Activated CD8-positive, alpha-beta memory T cell treated with anti-CD3 and anti-CD28 coated beads, Interleukin-2, amount 50 U/mL, for 4 hours (primary cell): Measurements from ENCODE around the gene PKN1.
"Not testable (repeated sequence)": the region's sequence is repeated elsewhere in the genome, so short reads cannot be mapped to it uniquely, and the experiment has no call there.

ENCODE experiments used
- DNase-seq: peaks from one replicate; pipeline ENCODE4 v3.0.0-alpha.2; 2020

PKN1 gene

DNA sequence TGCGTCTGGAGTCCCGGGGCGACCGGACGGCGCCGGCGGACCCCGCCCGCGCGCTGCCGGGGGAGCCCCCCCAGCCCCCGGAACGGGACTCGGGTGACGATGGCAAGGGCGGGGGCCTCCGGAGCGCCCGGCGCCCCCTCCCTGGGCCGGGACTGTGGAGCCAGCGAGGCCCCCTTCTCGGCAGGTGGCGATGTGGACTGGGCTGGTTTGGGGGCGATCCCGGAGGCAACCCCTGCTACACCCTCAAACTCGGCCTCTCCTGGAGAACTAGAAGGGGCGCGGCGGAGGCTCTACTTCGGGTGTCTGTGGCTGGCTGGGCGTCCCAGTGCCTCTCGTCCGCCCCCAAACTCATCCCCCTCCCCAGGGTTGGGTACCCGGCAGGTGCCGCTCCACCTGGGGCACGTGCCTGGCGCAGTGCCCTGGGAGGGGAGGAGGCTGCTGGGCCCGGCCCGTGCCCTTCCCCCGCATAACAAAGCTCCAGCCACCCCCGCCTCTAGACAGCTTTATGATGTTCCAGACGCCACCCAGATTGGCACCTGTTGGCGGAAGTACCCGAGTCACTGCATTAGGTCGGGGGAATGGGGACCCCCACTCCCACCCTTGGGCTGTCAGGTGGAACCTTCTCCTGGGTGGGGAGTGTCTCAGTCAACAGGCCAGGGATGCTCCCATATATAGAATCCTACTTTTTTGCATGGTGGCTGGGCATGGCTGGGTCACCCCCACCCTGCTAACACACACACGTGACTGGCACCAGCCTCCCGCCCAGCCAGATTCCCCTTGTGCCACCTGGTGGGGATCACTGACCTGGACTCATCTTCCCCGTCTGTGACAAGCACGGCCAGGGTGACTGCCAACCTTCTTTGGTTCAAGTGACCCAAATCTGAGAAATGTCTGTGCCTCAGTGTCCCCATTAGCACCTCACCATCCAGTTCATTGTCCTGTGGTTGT is 722 bp downstream of the PKN1 start:
- peak; percentile 69 for DNase-seq

DNA sequence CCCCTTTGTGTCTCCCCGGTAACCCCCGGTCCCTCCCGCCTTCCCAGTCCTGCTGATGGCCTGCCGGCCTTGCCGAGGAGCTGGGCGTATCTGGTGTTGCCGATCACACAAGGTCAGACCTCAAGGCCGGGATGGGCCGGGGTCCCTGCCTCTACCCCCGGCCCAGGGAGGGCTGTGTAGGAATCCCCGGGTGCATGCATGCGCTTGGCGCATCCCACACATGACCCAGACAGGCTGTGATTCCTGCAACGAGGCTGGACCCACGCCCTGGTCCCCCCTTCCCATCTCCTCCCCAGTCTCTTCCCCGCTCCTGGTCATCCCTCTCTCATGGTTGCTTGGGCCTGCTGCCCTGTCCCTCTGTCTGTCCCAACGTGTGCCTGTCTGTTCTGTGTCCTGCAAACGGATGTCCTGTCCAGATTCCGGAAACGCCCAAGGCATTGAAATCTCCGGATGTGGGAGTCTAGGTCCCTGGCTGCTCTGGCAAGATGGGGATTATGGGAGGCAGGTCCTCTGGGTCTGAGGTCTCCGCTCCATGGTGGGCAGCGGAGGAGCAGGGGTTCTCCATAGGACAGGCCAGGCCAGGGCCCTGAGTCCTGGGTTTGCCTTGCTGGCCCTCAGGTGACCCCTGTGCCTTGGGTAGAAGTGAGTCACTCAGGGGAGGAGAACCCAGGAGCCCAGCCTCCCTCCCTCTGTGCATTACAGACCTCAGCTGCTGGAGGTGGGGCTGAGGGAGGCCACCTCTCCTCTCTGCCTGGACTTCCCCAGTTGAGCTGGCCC is 1.6 kb downstream of the PKN1 start:
- peak; percentile 57 for DNase-seq

GRCh38 chr19:14435320-14436050 is 2.4 kb downstream of the PKN1 start:
- DNase-seq, result no peak

GRCh38 chr19:14437578-14438140 is 4.6 kb downstream of the PKN1 start:
- no peak for DNase-seq

GRCh38 chr19:14439014-14439413 is 5.9 kb downstream of the PKN1 start:
- DNase-seq, result no peak

- peak; percentile 70 for DNase-seq
Observed at GRCh38 chr19:14440049-14440448, 6.9 kb downstream of the PKN1 start.

GRCh38 chr19:14441041-14441938 is 8.2 kb downstream of the PKN1 start:
- no peak for DNase-seq

DNA sequence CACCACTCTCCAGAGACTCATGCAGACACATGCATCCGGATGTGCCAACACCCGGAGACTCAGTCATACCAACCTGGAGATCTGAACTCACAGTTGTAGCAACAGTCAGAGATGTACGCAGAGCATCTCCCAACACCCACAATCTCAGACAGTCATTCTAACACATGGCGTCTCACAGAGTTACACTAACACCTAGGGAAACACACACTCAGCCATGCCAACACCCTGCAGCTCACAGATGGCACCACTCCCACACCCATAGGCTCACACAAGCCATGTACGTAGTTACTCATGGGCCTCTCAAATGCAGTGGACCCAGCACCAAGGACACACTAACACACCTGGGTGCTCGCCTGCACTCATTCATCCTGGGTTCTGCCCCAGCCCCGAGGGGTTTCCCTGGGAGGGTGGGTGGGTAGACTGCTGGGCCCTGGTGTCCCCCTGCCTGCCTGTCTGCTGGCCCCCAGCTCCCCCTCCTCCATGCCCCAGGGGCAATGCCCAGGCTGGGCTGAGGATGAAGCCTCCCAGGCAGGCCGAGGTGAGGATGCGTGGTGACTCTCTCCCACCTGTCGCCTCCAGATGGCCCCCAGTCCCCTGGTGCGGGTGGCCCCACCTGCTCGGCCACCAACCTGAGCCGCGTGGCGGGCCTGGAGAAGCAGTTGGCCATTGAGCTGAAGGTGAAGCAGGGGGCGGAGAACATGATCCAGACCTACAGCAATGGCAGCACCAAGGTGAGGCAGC is 10.0 kb downstream of the PKN1 start:
- no peak for DNase-seq

DNA sequence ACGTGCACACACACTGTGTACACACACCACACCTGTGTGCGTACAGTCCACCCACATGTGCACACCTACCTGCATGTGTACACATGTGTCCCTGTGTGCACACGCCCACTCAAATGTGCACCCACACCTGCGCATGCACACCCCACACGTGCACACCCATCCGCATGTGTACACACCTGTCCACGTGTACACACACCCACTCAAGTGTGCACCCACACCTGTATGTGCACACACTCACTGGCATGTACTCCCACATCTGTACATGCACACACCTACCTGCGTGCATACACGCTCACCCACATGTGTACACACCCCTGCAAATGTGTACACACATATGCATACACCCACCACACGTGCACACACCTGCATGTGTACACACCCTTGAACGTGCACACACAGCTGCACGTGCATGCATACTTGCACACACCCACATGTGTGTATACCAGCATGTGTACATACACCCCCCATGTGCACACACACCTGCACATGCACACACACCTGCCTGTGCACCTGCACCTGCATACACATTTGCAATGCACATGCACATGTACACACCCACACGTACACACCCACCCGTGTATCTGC is 10.6 kb downstream of the PKN1 start:
- no peak for DNase-seq

- no peak for DNase-seq
Observed at GRCh38 chr19:14446336-14447036, 13.4 kb downstream of the PKN1 start.

- no peak for DNase-seq
Observed at GRCh38 chr19:14449321-14449720, 16.2 kb downstream of the PKN1 start.

DNA sequence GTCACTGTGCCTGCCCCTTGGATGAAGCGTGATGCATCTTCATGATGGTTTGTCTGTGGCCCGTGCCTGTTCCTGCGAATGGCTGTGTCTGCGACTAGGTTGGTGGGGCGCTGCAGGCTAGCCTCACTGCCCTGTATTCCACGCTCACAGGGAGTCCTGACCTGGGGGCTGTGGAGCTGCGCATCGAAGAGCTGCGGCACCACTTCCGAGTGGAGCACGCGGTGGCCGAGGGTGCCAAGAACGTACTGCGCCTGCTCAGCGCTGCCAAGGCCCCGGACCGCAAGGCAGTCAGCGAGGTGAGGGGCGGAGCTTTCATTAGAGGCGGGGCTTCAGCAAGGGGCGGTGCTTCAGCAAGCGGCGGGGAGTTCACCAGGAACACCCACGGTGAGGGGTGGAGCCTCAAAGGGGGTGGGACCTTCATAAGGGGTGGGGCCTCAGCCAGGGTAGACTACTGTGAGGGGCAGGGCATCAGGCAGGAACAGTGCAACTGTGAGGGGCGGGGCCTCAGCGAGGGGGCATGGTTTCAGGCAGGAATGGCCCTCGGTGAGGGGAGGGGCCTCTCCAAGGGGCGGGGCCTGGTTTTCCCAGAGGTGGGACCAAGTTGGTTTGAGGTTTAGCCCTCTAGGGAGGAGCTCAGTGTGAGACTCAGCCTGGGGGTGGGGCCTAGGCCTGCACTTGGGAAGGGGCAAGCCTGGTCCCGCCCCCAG is 17.2 kb downstream of the PKN1 start:
- DNase-seq, result no peak

GRCh38 chr19:14450876-14451275 is 17.8 kb downstream of the PKN1 start:
- no peak for DNase-seq

- not testable (repeated sequence) for DNase-seq
Observed at GRCh38 chr19:14452303-14452702, 19.2 kb downstream of the PKN1 start.

GRCh38 chr19:14459703-14460102 is 26.6 kb downstream of the PKN1 start:
- no peak for DNase-seq

DNA sequence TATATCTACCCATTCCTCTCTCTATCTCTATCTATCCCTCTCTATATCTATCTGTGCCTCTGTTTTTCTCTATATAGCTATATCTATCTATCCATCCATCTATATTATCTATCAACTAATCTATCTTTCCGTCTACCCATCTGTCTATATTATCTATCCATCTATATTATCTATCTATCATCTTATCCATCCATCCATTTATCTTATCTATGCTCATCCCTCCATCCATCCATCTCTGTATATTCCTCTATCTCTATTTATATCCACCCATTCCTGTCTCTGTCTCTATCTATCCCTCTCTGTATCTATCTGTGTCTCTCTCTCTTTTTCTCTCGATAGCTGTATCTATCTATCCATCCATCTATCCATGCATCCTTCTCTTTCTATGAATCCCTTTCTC is 27.8 kb downstream of the PKN1 start:
- DNase-seq, result no peak

DNA sequence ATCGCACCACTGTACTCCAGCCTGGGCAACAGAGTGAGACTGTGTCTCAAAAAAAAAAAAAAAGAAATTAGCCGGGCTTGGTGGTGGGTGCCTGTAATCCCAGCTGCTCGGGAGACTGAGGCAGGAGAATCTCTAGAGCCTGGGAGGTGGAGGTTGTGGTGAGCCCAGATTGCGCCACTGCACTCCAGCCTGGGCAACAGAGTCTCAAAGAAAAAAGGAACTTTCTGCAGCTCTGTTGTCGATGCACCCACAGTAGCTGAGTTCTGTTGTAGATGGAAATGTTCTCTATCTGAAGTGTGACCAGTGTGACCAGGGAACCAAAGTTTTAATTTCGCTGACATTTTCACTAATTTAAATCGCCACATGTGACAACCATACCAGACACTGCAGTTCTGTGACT is 29.3 kb downstream of the PKN1 start:
- DNase-seq, result not testable (repeated sequence)

GRCh38 chr19:14463747-14464146 is 30.6 kb downstream of the PKN1 start:
- DNase-seq, result no peak

DNA sequence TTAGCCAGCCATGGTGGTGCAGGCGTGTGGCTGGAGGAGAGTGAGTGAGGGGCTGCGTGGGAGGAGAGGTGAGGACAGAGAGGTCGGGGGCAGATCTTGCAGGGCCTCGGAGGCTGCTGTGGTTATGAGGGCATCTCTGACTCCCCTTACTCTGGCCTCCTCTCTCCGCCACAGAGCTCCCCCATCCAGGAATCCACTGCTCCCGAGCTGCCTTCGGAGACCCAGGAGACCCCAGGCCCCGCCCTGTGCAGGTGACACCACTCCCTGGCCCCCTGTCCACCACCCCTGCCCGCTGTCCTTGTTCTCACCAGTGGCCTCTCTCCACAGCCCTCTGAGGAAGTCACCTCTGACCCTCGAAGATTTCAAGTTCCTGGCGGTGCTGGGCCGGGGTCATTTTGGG is 34.3 kb downstream of the PKN1 start:
- DNase-seq, result no peak
